Measurements from ENCODE around the gene RCN2.
A peak's percentile ranks its signal among the peaks of the same experiment; 100 is the strongest.

Gene RCN2

GRCh38 chr15:76994496-76994895 is 62.9 kb downstream of the RCN2 start:
- DNase-seq (ENCODE audit: low spot score), result no peak

- DNase-seq (ENCODE audit: low spot score), result peak; percentile 43
These were observed 63.7 kb downstream of the RCN2 start, which contains the start of gene PSTPIP1 for GRCh38 chr15:76994971-76995945. PSTPIP1 (plus strand) TSS chr15:76995126; CDS start chr15:76995574, 448 bp downstream.

GRCh38 chr15:76996076-76996525 is 64.6 kb downstream of the RCN2 start:
- DNase-seq (ENCODE audit: low spot score), result no peak

- DNase-seq (ENCODE audit: low spot score), result peak; percentile 85
These were observed 65.2 kb downstream of the RCN2 start for GRCh38 chr15:76996526-76997401.

GRCh38 chr15:76998663-76999285 is 67.2 kb downstream of the RCN2 start:
- DNase-seq (ENCODE audit: low spot score), result no peak

GRCh38 chr15:76999996-77000395 is 68.4 kb downstream of the RCN2 start:
- DNase-seq (ENCODE audit: low spot score), result no peak

GRCh38 chr15:77001351-77001750 is 69.8 kb downstream of the RCN2 start:
- no peak for DNase-seq (ENCODE audit: low spot score)

- DNase-seq (ENCODE audit: low spot score), result no peak
These were observed 70.4 kb downstream of the RCN2 start for GRCh38 chr15:77001966-77002365.

- DNase-seq (ENCODE audit: low spot score), result peak; percentile 36
These were observed 70.9 kb downstream of the RCN2 start for GRCh38 chr15:77002436-77002835.

- no peak for DNase-seq (ENCODE audit: low spot score)
These were observed 71.7 kb downstream of the RCN2 start for GRCh38 chr15:77002954-77003912.

Measured in GM03348 (cell line).